HG03175 (cell line): ENCODE measurements around the gene C19orf38.
A peak's percentile ranks its signal among the peaks of the same experiment; 100 is the strongest.
"Not testable (repeated sequence)": the region's sequence is repeated elsewhere in the genome, so short reads cannot be mapped to it uniquely, and the experiment has no call there.

ENCODE experiments used
- ATAC-seq: cut with Tn5 transposase; IDR thresholded peaks from one replicate; pipeline ENCODE4 v1.9.1; 2021; ENCODE audit warnings: mild to moderate bottlenecking, moderate library complexity; ENCODE audit not compliant: unreplicated experiment

Gene C19orf38

DNA sequence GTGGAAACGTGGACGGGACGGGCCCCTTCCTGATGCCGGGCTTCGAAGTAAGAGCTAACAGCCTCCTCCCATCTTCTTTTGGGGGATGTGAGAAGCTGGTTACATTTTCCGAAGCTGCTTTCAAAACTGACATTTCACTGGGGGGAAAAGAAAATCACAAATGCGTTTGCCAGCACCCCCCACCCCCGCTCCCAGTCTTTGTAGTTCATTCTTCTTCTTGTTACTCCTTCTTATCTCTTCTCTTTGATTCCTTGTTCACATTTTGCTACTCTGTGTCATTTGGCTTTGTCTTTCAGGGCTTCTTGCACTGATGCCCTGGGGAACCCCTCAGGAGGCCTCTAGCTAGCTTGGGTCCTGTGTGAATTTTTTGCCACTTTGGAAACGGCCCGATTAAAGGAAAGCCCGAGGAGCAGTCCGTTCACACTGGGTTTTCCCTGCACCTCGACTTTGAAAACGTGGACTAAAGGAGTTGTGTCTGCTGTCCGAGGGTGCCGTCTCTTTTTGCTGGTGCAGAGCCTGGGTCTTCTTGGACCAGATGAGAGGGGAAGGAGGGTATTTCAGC is 24.4 kb downstream of the C19orf38 start:
- no peak for ATAC-seq

DNA sequence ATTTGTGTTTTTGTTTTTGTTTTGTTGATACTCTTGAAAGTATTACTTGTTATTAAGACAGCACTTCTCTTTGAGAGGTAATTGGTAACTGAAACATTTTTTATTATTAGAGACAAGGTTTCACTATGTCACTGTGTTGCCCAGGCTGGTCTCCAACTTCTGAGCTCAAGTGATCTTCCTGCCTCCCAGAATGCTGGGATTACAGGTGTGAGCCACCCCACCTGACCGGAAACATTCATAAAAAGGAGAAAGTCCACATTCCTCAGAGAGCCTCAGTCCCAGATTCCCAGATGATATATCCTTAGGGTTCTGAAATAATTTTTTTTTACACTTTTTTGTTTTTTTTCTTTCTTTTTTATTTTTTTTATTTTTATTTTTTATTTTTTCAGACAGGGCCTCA is 25.8 kb downstream of the C19orf38 start:
- no peak for ATAC-seq

DNA sequence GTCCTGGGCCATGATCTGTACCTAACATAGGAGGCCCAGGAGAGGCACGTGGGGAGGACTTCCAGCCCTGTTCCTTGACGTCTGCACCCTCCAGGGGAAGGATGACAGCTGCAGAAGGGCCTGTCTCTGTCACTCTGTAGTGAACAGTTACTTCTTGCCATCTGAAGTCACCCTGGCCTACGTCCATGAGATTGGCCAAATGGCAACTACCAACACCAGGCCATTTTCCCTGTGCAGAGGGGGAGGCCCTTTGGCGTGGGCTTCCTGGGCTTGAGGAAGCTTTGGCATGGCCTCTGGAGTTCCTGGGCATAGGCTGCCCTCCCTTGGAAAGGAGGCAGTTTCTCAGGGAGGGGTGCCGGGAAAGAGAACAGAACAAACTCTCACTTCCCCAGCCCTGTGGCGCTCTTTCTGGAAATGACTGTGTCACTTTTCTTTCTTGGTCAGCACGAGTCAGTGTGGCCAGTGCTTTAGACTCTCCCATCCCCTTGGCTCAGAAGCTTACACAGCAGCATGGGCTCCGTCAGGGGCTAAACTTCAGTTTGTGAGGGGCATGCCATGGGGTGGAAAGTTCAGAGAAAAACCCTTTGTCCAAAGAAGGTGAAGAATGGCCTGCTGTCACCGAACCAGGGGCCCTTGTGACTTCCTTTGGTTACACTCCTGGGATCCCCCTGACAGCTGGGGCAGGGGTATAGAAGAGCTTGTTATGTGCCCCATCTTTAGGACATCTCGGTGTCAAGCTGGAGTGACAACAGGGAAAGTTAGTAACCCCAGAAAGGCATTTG is 28.4 kb downstream of the C19orf38 start:
- peak; percentile 59 for ATAC-seq

DNA sequence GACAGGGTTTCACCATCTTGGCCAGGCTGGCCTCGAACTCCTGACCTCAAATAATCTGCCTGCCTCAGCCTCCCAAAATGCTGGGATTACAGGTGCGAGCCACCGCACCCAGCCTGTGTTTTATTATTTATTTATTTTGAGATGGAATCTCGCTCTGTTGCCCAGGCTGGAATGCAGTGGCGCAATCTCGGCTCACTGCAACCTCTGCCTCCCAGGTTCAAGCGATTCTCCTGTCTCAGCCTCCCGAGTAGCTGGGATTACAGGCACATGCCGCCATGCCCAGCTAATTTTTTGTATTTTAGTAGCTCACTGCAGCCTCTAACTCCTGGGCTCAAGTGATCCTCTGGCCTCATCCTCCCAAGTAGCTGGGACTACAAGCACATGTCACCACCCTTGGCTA is 29.4 kb downstream of the C19orf38 start:
- not testable (repeated sequence) for ATAC-seq

DNA sequence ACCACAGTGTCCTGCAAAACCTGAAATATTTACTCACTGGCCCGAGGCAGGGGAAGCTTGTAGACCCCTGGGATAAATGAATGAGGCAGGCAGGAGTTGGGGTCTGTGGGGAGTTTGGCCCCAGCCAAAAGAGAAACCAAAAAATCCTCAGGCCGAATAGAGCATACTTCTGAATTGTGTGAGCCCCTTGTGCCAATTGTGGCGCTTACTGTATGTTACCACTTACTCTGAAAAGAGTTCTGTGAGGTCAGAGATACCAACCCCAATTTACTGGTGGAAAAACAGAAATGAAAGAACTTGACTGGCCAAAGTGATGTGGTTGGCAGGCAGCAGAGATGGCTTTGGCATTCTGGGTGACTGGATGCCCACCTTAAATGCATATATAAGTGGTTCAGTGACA is 30.0 kb downstream of the C19orf38 start:
- ATAC-seq: no peak

DNA sequence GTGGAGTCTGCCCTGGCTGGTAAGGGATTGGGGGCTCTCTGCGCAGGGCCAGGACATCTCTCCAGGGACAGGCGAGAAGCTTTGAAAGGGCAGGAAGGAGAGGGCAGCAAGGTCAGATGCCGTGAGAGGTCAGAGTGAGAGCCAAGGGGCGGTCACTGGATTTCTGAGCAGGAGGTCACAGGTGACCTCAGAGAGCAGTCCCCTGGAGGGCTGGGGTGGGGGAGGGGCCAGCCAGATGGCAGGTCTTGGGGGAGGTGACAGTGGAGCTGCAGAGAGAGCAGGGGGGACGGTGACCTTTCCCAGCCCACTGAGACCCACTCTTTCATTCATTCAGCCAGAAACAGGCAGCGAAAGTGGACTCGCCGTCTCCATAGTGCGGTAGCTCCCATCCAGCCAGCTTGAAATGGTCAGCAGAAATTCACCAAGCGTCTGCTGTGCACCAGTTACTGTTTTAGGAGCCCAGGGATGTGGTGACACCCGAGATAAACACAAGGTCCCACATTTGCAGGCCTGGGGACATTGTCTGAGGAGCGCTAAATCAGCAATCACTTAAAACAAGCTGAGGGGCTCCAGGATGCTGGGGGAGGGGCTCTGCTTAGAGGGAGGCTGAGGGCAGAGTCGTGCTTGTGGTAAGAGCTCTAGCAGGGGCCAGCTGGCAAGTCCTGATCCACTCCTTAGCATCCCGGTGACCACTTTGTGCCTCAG is 33.3 kb downstream of the C19orf38 start:
- ATAC-seq: no peak

DNA sequence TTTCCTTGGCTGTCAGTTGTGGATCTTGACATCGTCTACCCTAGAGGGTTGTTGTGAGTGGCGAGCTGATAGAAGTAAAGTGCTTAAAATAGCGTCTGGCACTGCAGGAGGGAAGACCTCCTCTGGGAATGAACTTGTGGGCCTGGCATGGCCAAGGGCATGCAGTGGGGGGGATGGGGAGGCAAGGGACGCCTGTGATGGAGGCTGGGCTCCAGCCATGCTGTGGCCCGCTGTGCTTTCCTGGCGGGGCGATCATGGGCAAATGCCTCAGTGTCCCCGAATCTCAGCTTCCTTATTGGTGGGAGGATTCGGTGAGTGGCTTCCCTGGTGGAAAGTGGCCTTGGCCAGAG is 33.9 kb downstream of the C19orf38 start:
- no peak for ATAC-seq

DNA sequence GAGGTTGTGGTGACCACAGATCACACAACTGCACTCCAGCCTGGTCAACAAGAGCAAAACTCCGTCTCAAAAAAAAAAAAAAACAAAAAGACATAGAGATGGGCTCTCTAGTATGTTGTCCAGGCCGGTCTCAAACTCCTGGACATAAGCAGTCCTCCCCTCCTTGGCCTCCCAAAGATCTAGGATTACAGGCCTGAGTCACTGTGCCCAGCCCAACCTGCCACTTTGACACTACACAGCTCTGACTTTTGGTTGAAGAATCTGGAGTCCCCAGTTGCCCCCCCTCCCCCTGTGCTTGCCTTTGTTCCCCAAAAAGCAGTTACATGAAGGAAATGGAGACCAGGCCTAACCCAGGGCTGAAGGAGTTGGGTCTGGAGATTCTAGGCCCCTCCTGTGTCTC is 36.1 kb downstream of the C19orf38 start:
- ATAC-seq: no peak

DNA sequence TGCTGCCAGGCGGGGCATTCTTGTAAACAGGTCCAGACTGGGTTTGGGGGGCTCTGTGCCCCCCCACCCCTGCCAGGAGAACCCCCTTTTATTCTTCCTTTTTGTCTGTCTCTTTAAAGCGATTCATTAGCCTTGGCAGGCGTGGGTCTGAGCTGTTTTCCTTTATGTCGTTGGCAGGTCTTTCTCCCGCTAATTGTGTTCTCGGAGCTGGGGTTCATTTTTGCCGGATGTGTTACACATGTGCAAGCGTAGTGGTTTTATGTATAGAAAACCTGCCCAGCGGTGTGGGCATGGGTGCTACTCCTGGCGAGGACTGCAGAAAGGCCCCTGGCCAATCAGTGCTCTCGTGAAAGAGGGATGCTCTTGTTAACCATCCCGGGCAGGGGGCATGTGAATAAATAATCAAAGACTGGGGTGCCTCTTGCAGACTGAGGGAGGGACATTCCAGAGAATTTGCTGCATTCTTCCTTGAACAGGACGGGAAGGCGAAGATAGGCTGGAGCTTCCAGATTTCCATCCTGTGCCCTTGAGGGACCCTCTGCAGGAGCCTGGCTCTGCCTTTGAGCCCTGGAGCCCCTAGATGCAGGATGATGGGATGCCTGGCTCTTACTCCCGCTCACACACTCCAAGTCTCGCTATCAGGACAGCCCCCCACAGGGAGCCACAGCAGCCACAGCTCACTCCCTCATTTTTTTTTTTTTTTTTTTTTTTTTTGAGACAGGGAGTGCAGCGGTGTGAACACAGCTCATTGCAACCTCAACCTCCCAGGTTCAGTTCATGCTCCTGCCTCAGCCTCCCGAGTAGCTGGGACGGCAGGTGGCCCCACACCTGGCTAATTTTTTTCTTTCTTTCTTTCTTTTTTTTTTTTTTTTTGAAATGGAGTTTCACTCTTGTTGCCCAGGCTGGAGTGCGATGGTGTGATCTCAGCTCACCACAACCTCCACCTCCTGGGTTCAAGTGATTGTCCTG is 37.3 kb downstream of the C19orf38 start:
- ATAC-seq: no peak

DNA sequence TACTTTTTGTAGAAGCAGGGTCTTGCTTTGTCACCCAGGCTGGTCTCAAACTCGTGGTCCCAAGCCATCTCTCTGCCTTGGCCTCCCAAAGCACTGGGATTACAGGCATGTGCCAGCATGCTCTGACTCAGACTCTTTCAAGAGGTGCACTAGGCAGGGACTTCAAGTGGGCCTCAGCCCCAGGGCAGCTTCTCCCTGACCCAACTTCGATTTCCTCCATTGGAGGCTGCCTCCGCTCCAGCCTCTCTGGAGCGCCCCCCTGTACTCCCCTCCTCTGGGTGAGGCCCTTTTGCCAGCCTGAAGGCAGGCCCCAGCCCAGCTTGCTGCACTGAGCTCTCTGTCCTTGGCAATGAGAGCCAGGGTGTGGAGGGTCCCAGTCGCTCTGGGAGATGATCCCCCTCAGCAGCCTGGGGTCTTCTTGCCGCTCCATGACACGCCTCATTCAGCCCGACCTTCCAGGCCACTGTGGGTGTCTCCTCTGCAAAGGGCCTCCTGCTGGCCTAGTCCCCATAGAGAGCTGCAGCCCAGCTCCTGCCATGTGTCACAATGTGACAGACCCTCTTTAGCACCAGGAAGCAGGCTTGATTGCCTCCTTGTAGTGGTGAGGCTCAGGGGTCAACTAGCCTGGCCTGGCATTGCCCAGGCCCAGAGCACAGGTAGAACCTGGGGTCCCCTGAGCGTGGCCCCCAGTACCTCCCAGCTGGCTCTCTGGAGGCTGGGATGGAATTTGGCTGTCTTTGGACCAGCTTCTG is 39.6 kb downstream of the C19orf38 start:
- ATAC-seq: no peak

DNA sequence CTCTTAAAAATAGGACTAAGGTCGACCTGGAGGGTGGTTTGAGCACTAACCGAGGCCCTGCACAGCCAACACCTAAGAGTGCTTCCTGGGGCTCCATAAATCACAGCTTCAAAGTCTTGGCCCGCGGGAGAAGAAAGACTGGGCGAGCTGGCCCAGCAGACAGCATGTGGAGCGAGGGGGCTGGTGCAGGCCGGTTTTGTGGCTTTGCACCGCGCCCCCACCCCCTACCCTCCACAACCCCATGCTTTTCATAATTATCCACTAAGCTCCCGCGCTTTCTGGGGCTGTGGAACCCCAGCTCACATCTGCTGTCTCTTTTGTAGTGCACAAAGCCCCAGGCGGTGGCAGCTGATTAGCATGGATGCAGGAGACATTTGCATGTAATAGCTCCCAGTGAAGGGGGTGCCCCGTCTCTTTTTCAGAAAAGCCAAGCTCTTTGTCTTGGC is 40.2 kb downstream of the C19orf38 start:
- no peak for ATAC-seq

DNA sequence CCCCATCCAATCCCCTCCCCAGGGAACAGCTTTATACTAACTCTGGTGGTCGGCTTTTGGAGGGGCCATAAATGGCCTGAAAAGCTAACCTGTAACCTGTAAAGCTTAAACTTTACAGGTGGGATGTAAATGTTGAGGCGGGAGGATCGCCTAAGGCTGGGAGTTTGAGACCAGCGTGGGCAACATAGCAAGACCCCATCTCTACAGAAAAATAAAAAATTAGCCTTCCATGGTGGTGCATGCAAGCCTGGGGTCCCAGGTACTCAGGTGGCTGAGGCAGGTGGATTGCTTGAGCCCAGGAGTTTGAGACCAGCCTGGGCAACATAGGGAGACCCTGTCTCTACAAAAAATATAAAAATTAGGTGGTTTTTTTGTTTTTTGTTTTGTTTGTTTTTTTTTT is 41.7 kb downstream of the C19orf38 start:
- ATAC-seq: no peak

DNA sequence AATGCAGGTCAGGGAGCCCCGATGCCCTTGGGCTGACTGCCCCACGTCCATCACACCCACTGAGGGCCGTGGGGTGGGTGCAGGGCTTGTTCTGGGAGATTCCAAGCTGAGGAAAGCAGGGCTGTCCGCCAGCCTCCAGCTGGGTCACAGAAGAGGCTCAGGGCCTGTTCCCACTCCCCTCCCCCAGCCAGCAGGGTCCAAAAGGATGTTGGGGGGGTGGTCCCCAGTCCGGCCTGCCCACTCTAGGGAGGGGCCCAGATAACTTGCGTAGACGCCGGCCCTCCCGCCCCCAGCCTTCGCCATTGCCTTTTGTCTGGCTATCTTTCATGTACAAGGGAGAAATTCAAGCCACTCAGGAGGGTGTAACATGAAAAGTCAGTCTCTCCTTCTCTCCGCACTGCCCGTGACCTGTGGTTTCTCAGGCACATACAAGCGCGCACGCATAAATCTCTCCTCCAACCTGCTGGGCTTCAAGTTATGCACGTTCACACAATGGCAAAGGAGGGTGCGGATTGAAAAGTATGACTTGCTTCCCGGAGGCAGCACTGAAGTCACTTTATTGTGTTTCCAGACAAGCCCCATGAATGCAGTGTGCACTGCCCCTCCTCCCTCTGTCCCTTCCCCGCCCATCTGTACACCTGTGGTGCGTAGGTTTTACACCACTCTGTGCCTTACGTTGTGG is 43.3 kb downstream of the C19orf38 start:
- ATAC-seq: no peak

DNA sequence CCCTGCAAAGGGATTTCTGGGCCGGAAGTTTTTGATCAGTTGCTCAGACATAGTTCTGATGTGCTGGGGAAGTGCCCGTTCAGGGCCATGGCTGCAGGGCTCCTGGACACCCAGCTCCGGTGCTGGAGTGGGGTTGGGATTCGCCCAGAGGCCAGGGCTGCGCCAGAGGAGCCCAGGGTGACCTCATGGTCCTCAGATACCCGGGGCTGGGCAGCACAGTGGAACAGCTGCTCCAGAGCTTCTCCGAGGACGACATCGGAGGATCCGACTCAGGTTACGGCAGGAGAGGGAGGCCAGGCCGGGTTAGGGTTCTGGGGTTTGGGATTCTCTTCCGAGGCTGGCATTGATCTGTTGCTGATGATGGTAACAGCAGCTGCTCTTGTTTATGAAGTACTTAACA is 44.0 kb downstream of the C19orf38 start:
- ATAC-seq: no peak

DNA sequence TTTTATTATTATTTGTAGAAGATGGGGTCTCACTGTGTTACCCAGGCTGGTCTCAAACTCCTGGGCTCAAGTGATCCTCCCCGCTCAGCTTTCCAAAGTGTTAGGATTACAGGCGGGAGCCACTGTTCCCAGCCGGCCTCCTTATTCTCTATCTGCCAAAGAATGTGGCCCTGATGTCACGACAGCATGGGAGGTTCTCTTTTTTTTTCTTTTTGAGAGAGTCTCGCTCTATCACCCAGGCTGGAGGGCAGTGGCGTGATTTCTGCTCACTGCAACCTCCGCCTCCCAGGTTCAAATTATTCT is 46.6 kb downstream of the C19orf38 start:
- no peak for ATAC-seq

DNA sequence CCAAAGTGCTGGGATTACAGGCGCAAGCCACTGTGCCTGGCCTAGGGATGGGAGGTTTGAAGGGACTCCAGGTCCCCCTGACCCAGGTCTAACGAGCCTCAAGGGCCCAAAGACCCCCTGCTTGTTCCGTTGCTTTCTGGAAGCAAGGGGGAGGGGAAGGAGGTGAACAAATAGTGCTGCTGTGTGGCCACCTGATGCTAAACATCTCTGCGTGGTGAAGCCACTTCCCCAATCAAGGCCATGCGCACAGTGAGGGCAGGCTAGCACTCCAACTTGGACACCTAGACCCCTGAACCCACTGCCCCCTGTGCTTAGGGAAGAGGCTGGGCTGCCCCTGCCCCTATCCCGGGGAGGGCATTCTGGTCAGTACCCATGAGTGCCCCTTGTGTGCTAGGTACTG is 47.1 kb downstream of the C19orf38 start:
- ATAC-seq: no peak

DNA sequence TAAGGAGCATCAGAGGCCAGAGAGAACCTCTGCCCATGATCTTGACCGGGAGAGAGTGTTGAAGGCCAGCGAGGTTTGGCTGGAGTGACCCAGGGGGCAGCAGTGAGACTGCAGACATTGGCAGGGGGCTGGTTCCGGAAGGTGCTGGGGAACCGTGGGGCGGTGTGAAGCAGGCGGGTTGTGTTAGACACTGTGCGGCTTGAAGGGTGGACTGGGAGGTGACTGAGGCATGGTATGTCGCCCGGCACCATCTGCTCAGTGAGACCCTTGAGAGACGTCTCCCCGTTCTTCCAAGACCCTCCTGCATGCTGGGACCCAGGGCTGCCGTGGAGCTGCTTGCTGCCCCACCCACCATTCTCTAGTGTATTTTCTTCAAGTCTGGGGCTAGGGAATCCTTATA is 47.7 kb downstream of the C19orf38 start:
- ATAC-seq: no peak

DNA sequence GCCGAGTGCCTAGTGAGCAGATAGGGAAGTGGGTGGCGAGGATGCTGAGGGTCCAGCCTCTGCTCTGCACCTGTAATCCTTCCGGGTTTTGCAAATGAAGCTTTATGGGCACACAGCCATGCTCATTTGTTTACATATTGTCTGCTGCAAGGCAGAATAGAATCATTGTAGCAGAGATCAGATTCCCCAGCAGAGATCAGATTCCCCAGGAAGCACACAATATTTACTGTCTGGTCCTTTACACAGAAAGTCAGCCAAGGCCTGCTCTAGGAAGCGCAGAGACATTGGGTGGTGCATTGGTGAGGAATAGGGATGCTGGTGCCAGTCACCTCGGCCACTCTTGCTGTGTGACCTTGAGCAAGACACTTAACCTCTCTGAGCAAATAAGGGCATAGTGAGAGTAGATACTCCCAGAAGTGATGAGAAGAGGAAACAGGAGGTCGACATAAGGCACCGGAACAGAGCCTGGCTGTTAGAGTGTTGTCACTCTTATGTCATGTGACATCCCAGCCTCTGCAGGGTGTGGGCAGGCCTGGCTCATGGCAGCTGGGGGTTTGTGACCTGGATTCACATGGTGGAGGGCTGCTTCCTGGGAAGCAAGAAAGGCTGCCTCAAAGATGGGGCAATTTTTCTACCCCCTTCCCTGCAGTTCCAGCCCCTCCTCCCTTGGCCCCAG is 48.8 kb downstream of the C19orf38 start:
- no peak for ATAC-seq

DNA sequence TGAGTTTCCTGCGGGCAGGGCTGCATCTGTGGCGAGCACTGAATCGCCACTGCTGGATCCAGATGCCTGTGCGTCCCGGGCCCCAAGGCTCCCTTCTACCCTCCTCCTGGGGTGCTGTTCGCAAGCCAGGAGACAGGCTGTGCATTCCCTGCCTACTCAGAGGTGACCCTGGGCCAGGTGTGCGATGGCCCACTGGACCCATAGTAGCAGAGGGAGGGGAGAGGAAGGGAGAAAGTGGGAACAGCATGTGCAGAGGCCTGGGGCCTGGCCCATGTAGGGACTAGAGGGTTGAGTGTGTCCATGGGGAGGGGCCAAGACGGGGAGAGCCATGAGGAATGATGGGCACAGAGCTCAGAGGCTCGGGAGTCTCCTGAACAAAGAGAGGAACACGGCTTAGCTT is 50.4 kb downstream of the C19orf38 start:
- ATAC-seq: no peak
